ENCODE results near the gene NPPB. TPM values are rescaled to one million over a fixed set of nuclear protein-coding genes. Genes with fewer than 3 reads are reported as not detected.

The NPPB gene
- total and polyA plus RNA-seq, 2 experiments from 2014 or later, result 3.9 to 6.7 TPM

DNA sequence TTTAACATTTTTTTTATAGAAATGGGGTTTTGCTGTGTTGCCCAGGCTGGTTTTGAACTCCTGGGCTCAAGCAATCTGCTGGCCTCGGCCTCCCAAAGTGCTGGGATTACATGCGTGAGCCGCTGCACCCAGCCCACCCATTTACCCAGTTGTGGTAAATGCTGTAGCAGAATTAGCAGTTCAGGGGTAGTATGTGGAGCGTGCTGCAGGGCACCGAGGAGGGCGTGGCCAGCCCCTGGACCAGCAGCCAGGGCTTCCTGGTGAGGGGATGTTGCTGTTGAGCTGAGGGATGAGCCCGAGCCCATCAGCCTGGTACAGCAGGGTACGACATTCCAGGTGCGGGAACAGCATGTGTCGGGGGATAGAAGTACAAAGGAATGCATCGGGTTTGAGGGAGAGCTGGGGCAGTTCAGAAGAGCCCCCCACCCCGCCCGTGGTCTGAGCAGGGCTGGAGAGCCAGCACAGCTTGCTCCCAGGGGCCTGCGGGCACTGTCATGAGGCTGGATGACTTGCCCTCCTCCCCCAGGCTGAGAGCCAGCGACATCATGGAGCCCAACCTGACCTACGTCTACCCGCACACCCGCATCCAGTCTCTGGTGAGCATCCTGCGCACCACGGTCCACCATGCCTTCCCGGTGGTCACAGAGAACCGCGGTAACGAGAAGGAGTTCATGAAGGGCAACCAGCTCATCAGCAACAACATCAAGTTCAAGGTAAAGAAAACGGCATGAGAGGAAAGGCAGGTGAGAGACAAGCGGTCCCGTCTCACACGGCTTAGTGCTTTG lies 23.1 kb downstream of the NPPB start:
- DNase-seq (ENCODE audit: low spot score), result no peak
- Histone ChIP-seq H3K4me1 (ENCODE audit: insufficient read depth) (peaks cover 4% of the 10 kb centered on the region), H3K4me2 (no peak overlapping the region), H3K79me2 (no peaks in the 10 kb centered on the region), H2AFZ (no peak overlapping the region), H3K9me3 (ENCODE audit: low read depth) (no peaks in the 10 kb centered on the region), H3K9me2 (replicated peaks; ENCODE audit: insufficient read depth) (no peaks in the 10 kb centered on the region), H3K27ac (no peak overlapping the region), H3K27me3 (no peaks in the 10 kb centered on the region), H3K36me3 (replicated peaks; ENCODE audit: insufficient read depth, low read depth) (no peaks in the 10 kb centered on the region), H4K20me1 (ENCODE audit: insufficient read depth, poor library complexity, severe bottlenecking) (peaks cover 3% of the 10 kb centered on the region), H3K4me3 (no peak overlapping the region)
- TF ChIP-seq EZH2 (IDR thresholded peaks at IDR 0.05; ENCODE audit: borderline replicate concordance), result no peak
- no peak for TF ChIP-seq EZH2phosphoT487 (IDR thresholded peaks at IDR 0.05; ENCODE audit: low read depth, severe bottlenecking, unreplicated experiment)
- TF ChIP-seq, protein P1, sequence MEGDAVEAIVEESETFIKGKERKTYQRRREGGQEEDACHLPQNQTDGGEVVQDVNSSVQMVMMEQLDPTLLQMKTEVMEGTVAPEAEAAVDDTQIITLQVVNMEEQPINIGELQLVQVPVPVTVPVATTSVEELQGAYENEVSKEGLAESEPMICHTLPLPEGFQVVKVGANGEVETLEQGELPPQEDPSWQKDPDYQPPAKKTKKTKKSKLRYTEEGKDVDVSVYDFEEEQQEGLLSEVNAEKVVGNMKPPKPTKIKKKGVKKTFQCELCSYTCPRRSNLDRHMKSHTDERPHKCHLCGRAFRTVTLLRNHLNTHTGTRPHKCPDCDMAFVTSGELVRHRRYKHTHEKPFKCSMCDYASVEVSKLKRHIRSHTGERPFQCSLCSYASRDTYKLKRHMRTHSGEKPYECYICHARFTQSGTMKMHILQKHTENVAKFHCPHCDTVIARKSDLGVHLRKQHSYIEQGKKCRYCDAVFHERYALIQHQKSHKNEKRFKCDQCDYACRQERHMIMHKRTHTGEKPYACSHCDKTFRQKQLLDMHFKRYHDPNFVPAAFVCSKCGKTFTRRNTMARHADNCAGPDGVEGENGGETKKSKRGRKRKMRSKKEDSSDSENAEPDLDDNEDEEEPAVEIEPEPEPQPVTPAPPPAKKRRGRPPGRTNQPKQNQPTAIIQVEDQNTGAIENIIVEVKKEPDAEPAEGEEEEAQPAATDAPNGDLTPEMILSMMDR (IDR thresholded peaks at IDR 0.05; ENCODE audit: poor library complexity), result no peak
- 96% methylated on average over 28 of the region's 28 CpGs for WGBS (ENCODE audit: low lambda C conversion rate, missing lambda C conversion rate)

DNA sequence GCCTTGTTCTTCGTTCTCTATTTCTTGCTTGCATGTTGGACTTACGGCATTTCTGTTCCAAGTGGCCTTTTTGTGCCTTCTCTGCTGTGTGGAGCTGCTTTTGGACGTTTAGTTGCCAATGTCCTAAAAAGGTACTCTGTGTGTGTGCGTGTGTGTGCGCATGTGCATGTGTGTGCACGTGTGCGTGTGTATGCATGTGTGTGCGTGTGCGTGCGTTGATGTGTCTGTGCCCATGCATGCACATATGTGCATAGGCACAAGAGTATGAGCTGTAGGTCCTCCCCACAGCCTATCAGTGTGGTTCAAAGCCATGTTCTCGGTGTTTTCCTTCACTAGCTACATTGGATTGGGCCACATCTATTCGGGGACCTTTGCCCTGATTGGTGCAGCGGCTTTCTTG lies 24.8 kb downstream of the NPPB start:
- H3K27ac ChIP-seq, result no peak overlapping the region
- 96% methylated on average over 13 of the region's 13 CpGs for WGBS (ENCODE audit: low lambda C conversion rate, missing lambda C conversion rate)
- H3K9me3 ChIP-seq (ENCODE audit: low read depth), result no peaks in the 10 kb centered on the region
- peaks cover 3% of the 10 kb centered on the region for H4K20me1 ChIP-seq (ENCODE audit: insufficient read depth, poor library complexity, severe bottlenecking)
- no peaks in the 10 kb centered on the region for H3K36me3 ChIP-seq (replicated peaks; ENCODE audit: insufficient read depth, low read depth)
- DNase-seq (ENCODE audit: low spot score), result no peak
- TF ChIP-seq EZH2 (IDR thresholded peaks at IDR 0.05; ENCODE audit: borderline replicate concordance) (no peak), EZH2phosphoT487 (IDR thresholded peaks at IDR 0.05; ENCODE audit: low read depth, severe bottlenecking, unreplicated experiment) (no peak)
- TF ChIP-seq, protein P1 (IDR thresholded peaks at IDR 0.05; ENCODE audit: poor library complexity), result no peak
- no peaks in the 10 kb centered on the region for H3K9me2 ChIP-seq (replicated peaks; ENCODE audit: insufficient read depth)
- peaks cover 4% of the 10 kb centered on the region for H3K4me1 ChIP-seq (ENCODE audit: insufficient read depth)
- no peak overlapping the region for H3K4me3 ChIP-seq
- H3K79me2 ChIP-seq, result no peaks in the 10 kb centered on the region
- no peaks in the 10 kb centered on the region for H3K27me3 ChIP-seq
- H2AFZ ChIP-seq, result no peak overlapping the region
- H3K4me2 ChIP-seq, result no peak overlapping the region

GRCh38 chr1:11833497-11833896 lies 25.2 kb downstream of the NPPB start:
- Histone ChIP-seq H3K9me3 (ENCODE audit: low read depth) (no peaks in the 10 kb centered on the region), H2AFZ (no peak overlapping the region), H3K4me3 (no peak overlapping the region), H3K4me1 (ENCODE audit: insufficient read depth) (peaks cover 4% of the 10 kb centered on the region), H3K4me2 (no peak overlapping the region), H3K27me3 (no peaks in the 10 kb centered on the region), H3K9me2 (replicated peaks; ENCODE audit: insufficient read depth) (no peaks in the 10 kb centered on the region), H3K79me2 (no peaks in the 10 kb centered on the region), H3K27ac (no peak overlapping the region), H3K36me3 (replicated peaks; ENCODE audit: insufficient read depth, low read depth) (no peaks in the 10 kb centered on the region), H4K20me1 (ENCODE audit: insufficient read depth, poor library complexity, severe bottlenecking) (peaks cover 3% of the 10 kb centered on the region)
- TF ChIP-seq, protein P1 (IDR thresholded peaks at IDR 0.05; ENCODE audit: poor library complexity), result no peak
- TF ChIP-seq EZH2phosphoT487 (IDR thresholded peaks at IDR 0.05; ENCODE audit: low read depth, severe bottlenecking, unreplicated experiment) (no peak), EZH2 (IDR thresholded peaks at IDR 0.05; ENCODE audit: borderline replicate concordance) (no peak)
- whole genome bisulfite sequencing (ENCODE audit: low lambda C conversion rate, missing lambda C conversion rate), result 95% methylated on average over 8 of the region's 8 CpGs
- no peak for DNase-seq (ENCODE audit: low spot score)

Data from hepatocyte (in vitro differentiated cells).